HG03196 (cell line): ENCODE measurements around the gene SLC12A9.
"Not testable (repeated sequence)": the region's sequence is repeated elsewhere in the genome, so short reads cannot be mapped to it uniquely, and the experiment has no call there.

ENCODE experiments used
- ATAC-seq: cut with Tn5 transposase; IDR thresholded peaks from one replicate; pipeline ENCODE4 v1.9.1; 2021; ENCODE audit not compliant: unreplicated experiment

SLC12A9 gene

GRCh38 chr7:100894860-100895700, 42.6 kb downstream of the SLC12A9 start:
- no peak for ATAC-seq

- ATAC-seq = no peak
Measured at GRCh38 chr7:100895701-100895955, 43.1 kb downstream of the SLC12A9 start, which contains the start of gene ACHE. Gene ACHE (minus strand): TSS chr7:100895888. CDS start chr7:100894232, 1,656 bp downstream.

GRCh38 chr7:100895956-100896731, 43.6 kb downstream of the SLC12A9 start:
- no peak for ATAC-seq

GRCh38 chr7:100896732-100897608, 44.5 kb downstream of the SLC12A9 start:
- ATAC-seq = no peak

GRCh38 chr7:100897772-100898454, 45.4 kb downstream of the SLC12A9 start:
- no peak for ATAC-seq

- no peak for ATAC-seq
Measured at GRCh38 chr7:100899432-100899831, 46.9 kb downstream of the SLC12A9 start.

GRCh38 chr7:100900978-100901377, 48.5 kb downstream of the SLC12A9 start:
- no peak for ATAC-seq

GRCh38 chr7:100901921-100902332, 49.4 kb downstream of the SLC12A9 start:
- no peak for ATAC-seq

GRCh38 chr7:100902638-100903037, 50.1 kb downstream of the SLC12A9 start:
- ATAC-seq = no peak

- no peak for ATAC-seq
Measured at GRCh38 chr7:100908512-100908911, 56.0 kb downstream of the SLC12A9 start.

- not testable (repeated sequence) for ATAC-seq
Measured at GRCh38 chr7:100910443-100910842, 57.9 kb downstream of the SLC12A9 start.

GRCh38 chr7:100911484-100911883, 59.0 kb downstream of the SLC12A9 start:
- ATAC-seq = no peak

- no peak for ATAC-seq
Measured at GRCh38 chr7:100914208-100914878, 61.8 kb downstream of the SLC12A9 start.

- no peak for ATAC-seq
Measured at GRCh38 chr7:100914879-100915447, 62.5 kb downstream of the SLC12A9 start.
